Measurements from ENCODE around the gene LOXL3.
A peak's percentile ranks its signal among the peaks of the same experiment; 100 is the strongest.

The LOXL3 gene

GRCh38 chr2:74551530-74551929 lies 2.2 kb downstream of the LOXL3 start:
- no peak for DNase-seq

DNA sequence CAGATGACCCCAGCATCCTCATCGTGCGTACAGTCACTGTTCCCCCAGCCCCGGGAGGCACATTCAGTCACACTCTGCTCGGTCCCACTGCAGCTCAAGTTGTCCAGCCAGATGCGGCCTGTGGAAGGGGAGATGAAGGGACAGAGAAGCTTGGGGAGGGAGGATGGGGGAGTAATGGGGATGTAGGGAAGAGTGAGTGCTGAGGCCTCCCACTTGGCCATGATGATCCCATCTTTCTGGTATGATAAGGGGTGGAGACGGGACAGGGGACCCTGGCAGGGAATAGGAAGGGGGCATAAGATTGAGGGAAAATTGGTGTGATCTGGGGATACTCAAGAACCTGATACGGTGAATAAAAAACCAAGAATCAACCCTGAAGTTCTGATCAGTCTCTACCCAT lies 3.5 kb downstream of the LOXL3 start:
- no peak for DNase-seq

DNA sequence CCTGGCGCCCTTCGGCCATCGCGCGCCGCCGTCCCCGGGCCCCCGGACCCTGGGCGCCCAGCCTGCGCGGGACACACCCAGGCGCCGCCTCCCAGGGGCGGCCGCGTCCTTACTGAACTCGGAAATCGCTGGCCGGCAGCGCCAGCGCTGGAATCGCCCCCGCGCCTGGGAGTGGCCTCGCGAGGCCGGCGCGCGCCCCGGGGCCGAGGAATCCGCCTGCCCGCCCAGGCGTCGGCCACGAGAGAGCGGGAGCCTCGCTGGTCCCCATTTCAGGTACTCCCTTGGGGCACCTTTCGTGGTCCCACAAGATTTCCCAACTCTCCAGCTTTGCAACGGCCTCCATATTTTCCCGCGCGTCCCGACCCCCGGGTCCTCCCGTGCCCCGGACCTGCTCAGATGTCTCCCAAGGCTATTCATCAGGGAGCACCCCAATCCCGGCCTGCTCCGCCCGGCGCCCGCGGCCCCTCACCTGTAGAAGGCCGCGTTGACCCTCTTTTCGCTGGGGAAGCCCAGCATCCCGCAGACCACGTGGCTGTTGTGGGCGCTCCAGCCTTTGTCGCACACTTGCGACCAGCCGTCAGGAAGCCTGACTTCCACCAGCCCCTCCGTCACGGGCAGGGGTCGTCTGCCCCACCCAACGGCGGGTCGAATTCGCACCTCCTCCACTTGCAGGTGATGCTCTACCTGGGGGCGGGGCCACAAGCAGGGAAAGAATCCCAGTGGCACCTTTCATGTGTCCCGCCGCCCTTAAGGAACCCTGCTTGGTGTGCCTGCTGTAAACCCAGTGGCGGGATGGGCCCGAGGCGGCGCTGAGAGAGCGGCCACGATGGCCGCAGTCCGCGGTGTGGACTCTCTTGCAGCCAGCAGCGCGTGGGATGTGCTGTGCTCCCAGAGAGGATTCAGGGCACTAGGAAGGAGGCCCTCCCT lies 4.6 kb downstream of the LOXL3 start:
- no peak for DNase-seq

DNA sequence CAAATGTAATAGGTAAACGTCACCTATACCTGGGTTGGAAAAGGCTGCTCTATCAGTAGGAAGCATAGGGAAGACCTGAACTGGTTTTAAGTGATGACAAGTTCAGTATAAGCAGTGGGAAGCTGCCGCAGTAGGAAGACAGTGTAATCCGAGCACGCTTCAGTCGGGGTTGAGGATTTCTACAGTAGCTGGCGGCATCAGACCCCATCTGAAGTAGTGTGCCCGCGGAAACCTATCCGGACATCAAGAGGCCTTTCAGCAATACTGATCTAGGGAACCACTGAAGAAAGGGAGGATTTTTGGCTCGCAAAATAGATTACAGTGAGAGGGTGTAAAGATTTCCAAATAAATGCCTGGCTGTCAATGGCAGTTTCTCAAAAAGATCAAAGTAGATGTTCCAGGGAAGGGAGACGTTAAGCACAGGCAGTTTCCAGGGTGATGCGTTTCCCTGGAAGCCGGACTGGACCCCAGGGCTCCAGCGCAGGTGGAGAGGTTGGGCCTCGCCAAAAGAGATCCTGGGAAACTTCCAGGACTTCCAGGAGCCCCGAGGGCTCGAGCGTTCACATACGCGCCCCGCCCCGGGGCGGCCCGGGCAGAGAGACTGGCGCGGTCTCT lies 5.3 kb downstream of the LOXL3 start:
- DNase-seq: no peak

DNA sequence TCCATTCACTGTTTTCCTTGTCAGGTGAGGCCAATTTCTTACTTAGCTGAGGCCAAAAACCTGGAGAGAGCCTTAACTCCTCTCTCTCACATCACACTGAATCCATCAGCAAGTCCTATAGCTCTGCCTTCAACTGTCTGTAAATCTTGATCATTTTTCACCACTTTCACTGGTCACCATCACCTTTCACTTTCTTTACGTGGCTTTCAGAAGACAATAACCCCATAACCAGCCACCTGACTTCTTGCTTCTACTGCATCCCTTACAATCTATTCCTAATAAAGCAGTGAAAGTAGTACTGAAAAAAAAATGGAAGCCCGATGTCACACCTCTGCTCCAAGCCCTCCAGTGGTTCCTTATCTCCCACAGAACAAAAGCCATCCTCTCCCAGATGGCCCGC lies 7.7 kb downstream of the LOXL3 start:
- no peak for DNase-seq

DNA sequence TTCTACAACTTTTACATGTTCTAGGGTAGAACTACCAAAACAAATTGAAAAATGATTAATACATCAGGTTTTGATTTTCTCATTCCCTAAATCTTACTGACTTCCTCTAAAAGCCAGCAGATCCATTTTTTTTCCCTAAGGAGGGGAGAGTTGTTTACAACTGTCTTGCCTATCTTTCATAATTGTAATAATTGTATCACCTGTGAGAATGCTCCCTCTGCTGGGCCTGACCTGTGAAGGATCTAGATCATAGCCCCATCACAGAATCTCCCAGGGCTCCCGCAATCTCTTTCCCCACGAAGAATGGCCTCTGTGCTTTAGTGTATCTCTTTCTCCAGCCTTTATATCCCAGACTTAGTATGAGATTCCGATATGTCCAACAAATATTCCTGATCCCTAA lies 9.1 kb downstream of the LOXL3 start:
- no peak for DNase-seq

DNA sequence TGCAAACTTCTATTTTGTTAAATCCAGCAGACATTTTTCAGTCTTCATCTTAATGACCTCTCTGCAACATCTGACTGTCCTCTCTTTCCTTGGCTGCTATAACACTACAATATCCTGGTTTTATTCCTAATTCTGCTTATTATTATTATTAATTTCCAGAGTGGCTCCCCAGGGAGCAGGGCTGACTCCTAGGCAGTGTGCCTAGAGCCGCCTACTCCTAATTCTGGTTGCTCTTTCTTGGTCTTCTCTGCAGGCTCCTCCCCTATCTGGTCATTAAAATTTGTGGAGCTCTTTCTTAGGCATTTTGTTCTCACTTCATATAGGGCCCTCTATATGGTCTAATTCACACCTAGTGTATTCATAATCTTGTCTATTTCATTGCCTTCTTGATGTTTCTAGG lies 10.8 kb downstream of the LOXL3 start:
- DNase-seq: no peak

- no peak for DNase-seq
Measured at GRCh38 chr2:74540291-74540690, 13.5 kb downstream of the LOXL3 start.

DNA sequence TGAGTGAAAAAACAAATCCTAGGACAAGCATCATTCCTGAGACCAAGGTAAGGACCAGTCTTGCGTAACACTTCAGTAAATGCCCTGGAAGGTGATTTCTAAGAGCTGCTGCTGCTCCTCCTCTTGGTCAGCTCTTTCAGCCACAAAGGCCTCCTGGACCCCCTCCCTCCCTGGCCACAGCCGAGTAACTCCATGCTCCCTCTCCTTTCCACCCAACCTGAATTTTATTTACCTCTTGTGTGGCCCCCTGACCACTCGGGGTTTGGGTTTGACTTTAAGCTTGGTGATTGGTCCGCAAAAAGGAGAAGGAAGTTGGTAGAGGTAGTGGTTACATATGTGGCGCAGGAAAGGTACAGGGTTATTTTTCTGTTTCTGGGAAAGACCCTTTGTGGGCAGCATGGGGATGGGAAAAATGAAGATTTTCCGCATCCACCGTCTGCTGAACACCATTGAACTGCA lies 14.8 kb downstream of the LOXL3 start:
- no peak for DNase-seq

GRCh38 chr2:74537140-74537539 lies 16.6 kb downstream of the LOXL3 start:
- DNase-seq: no peak

GRCh38 chr2:74536166-74536950 lies 17.4 kb downstream of the LOXL3 start:
- no peak for DNase-seq

DNA sequence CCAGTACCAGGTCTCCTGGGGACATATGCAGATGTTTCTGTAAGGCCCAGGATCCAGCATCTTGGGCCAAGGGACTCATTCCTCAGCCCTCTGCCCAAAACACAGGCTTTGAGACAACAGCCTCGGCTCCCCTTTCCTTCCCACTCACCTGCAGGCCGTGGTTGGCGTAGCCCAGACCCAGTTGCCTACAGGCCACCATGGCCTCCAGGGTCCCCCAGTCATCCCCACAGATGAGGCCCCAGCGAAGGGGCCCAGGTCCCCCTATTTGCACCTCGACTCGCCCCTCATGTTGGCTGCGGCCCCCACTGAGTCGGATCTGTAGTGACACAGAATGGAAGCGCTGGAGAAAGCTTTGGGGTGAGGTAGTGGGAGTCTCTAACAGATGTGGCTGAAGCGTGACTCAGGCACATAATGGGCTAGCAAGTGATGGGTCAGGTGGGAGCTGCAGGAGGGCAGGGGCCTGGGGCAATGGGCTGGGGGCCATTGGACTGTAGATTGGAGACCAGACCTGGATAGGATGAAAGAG lies 18.2 kb downstream of the LOXL3 start:
- DNase-seq: no peak

DNA sequence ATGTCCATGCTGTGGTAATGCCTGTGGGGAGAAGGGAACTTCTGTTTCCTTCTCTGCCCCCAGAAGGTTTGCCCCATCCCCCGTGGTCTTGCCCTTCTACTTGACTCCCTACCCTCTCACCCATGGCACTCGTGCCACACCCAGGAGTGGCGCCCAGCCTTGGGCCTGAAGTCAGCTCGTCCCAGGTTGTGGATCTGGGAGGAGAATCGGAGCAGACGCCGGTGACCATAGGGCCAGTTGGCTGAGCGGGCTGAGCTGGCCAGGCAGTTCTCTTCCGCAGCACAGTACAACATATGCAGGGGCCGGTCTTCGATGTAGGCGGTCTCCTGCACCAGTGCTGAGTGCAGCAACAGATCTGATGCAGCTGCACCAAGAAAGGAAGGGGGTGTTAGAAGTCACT lies 19.3 kb downstream of the LOXL3 start:
- no peak for DNase-seq

DNA sequence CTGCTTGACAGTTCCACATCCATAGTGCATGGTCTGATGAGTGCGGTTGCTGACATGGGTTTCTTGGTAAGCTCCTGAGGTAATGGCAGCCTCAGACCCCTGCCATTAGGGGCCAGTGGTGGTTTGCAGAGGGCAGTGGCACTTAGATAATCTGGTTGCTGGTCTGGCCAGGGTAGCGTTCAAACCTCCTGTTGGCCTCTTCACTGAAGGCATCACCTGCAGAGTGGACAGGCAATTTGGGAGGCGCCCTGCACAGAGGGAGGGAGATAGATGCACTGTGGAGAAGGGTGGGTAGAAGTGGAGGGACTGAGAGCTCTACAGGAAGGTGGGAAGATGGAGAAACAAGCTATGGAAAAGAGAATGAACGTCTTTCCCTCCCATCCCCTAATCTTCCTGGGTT lies 20.3 kb downstream of the LOXL3 start:
- DNase-seq: no peak

DNA sequence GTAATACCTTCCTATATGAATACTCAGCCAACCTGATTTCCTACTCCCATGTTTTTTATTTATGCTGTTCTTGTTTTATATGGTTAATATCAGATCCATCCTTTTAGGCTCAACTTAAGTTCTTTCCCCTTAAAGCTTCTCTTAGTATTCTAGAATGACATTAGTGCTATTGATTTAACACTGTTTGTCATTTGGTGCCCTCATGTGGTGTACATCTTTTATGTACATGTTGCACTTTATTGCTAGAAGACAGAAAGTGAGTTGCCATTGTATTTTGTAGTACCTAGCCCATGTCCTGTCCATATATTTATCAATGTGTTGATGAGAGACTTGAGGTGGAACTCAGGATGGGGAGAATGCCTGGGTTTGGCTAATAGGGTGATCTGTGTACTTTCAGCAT lies 21.5 kb downstream of the LOXL3 start:
- no peak for DNase-seq

GRCh38 chr2:74531666-74532065 lies 22.1 kb downstream of the LOXL3 start:
- no peak for DNase-seq

- no peak for DNase-seq
Measured at GRCh38 chr2:74530239-74531187, 23.2 kb downstream of the LOXL3 start.

DNA sequence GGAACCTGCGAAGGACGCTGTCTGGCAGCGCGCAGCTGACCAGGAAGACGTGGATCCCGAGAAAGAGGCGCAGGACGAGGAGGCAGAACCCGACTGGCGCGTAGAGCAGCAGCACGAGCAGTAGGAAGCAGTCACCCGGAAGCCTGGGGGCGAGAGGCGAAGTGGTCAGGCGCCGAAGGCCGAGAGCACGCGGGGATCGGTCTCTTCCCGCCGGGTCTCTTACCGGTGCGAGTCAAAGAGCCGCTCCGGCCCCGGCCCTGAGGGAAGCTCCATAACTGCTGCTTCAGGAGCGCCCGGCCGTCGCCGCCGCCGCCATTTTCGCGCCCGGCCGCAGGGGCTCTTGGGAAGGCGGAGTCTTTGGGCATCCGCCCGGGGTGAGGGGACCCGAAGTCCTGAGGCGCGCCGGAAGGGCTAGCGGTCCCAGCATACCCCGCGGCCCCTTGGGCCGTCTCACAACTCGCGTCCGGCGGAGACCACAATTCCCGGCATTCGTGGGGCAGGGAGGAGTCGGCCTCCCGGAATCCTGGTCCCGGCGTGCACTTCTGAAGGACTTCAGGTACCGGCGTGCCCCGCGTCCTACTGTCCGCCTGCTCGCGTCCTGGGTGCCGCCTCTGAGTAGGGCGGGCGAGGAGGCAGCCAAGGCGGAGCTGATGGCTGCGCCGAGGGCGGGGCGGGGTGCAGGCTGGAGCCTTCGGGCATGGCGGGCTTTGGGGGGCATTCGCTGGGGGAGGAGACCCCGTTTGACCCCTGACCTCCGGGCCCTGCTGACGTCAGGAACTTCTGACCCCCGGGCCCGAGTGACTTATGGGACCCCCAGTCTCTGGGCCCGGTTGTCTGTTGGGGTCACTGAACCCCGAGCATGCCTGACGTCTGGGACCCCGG lies 24.1 kb downstream of the LOXL3 start, which contains the start of the genes AUP1 and HTRA2:
TSS of gene AUP1 (minus strand) at position 350 of the 882 bp plus-strand sequence. CDS start at position 273, 77 bp downstream.
TSS of gene HTRA2 (plus strand) at position 577 of the 882 bp plus-strand sequence. CDS start at position 651, 74 bp downstream.
- peak; percentile 90 for DNase-seq

GRCh38 chr2:74528600-74529356 lies 25.0 kb downstream of the LOXL3 start:
- DNase-seq: no peak

GRCh38 chr2:74527741-74528140 lies 26.0 kb downstream of the LOXL3 start:
- no peak for DNase-seq
